Measurements from ENCODE around the gene MICAL3.
"Not testable (repeated sequence)": the region's sequence is repeated elsewhere in the genome, so short reads cannot be mapped to it uniquely, and the experiment has no call there.

The MICAL3 gene

DNA sequence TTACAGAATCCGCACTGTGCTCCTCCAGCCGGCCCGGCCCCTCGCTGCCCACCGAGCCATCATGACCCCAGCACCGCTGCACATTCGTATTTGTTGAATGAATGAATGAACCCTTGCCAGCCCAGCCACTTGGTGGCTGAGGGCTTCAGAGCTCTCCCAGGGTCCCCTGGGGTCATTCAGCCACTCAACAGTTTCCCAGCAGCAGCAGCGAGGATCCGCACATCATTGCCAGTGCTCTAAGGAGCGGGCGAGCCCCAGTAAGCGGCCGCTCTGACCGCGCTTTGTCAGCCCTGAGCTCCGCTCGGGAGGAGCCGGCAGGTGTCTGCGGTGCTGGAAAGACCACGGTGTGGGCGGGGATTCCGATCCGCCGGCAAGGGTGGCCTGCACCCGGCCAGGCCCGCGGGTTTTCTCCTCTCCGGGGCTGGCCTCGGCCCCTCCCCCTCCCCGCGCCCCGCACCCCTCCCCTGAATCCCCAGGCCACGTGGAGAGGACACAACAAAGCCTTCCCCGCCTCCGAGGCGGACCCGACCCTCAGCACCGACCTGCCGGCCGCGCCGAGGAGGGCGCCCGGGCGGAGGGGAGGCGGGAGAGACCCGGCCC lies 250.7 kb downstream of the MICAL3 start:
- DNase-seq, result peak; percentile 62

DNA sequence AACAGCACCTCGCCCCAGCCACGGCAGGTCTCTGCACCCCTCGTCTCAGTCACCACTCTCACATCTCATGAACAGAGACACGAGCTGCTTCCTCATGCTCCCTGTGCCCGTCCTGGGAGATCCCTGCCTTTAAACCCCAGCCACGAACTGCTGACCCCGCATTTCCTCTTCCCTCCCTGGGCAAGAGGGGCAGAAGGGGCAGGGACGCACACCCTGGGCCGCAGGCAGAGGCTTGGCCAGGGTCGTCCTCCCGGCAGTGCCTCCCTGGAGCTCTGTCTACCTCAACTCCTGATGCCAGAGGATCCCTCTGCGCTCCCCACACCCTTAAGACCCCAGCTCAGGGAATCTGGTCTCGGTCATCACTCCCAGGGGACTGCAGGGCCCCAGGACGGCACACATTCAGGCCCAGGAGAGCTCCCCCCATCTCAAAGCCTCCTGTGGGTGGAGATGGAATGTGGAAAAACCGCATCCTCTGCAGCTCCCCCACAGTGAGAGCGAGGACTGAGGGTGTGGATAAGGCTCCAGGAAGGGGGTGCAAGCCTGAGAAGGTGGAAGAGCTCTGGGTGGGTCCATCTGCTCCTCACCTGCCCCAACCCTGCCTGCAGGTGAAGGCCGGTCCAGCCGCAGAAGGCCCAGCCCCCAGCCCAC lies 251.3 kb downstream of the MICAL3 start:
- no peak for DNase-seq

DNA sequence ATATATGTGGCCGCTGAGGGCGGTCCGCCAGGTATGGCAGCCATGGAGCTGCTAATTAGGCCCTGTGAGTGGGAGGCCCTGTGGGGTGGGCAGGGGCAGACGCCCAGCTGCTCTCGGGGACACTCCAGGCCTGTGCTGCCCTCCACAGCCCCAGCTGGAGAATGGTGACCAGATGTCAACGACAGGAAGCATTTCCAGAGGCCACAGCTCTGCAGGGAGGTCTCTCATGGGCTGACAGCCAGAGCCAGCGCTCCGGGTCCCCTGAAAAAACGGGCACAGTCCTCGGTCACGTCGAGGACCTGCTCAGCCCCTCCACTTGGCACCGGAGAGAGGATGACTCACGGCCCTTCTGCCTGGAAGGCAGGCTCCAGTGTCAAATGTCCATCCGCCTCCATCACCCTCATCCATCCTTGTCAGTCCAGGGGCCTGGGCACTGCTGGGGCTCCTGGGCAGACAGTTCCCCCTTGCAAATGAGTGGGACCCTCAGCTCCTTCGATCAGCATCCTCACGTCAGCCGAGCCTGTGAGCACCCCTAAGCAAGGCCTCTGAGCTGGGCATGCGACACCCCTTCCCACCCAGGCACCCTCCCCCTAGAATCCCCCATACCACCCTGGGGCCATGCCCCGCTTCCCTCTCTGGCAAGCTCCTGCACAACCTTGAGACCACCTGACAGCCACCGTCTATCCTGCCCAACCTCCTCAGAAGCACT lies 252.0 kb downstream of the MICAL3 start:
- DNase-seq, result no peak

DNA sequence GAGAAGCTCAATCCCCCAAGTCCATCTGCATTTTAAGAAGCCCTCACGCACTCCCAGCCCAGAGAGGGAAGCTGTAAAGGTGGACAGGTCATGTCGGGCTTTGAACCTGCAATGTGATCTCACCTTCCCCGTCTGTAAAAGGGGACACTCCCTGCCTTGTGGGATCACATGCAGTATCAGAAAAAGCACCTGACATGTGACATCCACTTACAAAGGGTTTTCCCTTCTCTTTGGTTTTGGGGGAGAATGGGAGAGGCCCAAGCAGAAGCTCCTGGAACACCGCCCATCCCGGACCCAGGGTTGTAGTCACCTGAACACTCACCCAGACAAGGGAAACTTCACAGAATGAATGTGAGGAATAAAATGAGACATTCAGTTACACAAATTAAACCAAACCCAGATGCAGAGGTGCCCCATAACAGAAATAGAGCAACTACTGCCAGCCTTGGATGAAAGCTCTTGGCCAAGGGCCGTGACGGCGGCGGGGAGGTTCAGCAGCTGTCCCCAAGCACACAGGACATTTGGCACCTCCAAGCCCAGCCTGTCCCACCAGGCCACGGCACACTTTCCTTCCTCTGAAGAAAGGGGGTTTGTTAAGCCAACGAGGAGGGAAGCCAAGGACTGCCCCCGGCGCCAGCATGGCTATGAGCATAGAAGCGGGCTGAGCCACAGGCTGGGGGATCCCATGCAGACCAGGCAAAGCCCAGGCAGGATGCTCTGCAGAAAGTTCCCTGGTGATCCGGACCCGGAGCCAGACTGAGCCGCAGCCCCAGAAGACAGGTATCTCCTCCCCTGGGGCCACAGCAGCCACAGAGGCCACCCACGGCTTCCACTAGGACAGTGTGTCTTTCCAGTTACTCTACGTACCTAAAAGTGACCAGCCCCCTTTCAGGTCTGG lies 253.9 kb downstream of the MICAL3 start:
- DNase-seq, result no peak

DNA sequence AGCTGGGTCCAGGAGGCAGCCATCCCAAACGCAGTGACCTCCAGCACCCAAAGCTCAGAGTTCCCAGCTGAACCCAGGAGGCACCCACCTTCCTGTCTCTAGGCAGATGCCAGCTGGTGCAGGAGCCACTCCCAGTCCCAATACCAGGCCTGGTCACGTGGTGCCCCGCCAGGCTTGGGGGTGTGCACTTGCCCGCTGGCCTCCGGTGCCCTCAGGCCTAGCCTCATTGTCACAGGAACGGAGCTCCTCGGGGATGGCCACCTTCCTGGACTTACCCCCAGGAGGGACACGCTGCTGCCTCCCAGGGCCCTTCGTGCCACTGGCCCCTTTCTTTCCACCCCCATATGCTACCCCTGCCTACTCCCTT lies 254.7 kb downstream of the MICAL3 start:
- no peak for DNase-seq

DNA sequence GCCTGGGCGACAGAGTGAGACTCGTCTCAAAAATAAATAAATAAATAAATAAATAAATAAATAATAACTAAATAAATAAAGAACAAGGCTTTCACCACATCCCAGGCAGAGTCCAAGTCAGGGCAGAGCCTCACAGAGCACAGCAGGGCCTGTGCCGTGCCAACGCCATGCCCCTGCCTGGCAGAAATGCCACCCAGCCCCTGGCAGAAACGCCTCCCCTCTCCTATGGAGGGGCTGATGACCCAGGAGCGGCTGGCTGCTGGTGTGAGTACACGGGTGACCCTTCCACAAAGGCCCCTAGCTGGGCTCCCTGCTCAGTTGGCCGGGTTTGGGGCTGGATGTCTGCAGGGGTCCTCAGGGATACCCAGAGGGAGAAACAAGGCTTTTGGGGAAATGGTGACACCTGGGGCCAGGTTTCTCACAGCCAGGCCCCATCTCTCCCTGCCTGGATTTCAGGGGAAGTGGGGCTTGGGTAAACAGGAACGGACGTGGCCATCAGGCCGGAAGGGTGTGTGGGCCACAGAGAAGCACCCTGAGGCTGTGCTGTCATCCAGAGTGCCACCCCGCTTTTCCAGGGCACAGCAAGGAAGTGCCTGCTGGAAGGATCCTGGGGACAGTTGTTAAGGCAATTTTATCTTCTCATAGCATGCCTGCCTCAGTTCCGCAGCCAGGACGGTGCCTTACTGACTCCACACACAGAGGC lies 255.2 kb downstream of the MICAL3 start:
- DNase-seq, result no peak

DNA sequence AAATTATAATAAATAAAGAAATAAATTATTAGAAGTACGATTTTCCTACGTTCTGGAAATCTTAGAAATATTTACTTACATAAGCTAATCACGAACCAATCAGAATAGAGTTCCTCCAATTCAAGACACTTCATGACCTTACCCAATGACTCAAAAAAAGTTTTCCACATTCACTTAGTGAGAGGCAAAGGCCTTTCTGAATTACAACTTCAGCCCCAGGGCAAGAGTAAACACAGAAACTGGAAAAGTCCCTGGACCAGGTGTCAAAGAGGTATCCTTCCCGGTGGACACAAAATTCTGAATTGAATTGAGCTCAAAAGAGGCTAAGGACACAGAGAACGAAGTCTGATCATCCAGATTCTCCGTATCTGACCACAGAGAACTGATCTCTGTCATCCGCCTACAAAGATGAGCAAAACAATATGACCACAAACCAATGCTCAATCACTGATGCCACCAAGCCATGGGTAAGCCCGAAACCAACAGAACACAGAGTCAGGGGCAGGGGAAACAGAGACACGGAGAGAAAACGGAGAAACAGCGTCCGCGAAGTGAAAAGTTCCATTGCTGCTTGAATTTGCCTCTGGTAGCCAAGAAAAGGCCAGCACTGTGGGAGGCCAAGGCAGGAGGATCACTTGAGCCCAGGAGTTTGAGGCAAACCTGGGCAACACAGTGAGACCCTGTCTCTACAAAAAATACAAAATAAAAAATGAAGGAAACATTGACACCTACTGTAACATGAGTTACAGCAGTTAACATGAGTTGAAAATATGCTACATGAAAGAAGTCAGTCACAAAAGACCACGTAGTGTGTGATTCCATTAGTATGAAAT lies 256.9 kb downstream of the MICAL3 start:
- no peak for DNase-seq

DNA sequence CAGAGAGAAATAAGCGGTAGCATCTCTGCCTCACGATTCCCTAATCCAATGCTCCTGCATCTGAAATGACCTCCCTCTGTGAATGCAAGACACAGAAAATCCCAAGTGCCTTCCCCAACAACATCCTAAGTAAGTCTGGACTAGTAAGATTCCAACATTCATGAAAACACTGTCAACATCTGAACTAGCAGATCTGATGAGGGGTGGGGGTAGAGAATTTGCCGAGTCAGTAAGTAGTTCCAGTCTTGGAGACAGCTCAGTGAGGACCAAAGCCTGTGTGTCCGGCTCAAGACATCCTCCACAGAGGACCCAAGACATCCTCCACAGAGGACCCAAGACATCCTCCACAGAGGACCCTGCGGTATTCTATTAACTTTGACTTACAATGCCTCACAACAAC lies 259.5 kb downstream of the MICAL3 start:
- DNase-seq, result not testable (repeated sequence)

DNA sequence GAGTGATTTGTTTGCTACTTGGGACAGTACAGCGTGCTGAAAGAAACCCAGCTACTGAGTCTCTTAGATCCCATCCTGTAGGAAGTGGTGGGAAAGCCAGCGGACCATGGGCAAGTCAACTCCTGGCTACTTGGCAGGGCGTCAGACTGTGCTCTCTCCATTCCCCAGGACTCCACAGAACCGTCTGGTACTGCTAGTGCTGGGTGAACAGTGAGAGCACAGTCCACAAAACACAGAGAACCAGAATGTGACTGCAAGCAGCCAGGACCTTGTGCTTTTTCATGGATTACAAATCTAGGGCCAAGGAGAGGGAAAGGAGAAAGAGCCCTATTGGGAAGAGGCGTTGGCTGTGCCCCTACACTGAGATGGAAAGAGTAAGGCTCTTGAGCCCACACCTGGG lies 260.3 kb downstream of the MICAL3 start:
- DNase-seq, result no peak

DNA sequence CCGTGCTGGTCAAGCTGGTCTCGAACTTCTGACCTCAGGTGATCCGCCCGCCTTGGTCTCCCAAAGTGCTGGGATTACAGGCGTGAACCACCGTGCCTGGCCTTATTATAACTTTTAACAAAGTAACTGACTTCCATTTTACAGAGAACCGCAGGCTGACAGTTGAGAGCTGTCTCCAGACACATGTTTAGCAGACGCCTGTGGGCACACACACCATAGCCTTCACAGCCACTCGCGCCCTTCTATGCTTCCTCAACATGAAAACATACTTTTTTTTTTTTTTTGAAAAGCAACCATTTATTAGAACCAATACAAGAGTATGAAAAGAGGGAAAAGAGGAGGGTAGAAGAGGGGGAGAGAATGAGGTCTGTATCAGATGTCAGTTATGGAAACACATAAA lies 260.9 kb downstream of the MICAL3 start:
- not testable (repeated sequence) for DNase-seq

DNA sequence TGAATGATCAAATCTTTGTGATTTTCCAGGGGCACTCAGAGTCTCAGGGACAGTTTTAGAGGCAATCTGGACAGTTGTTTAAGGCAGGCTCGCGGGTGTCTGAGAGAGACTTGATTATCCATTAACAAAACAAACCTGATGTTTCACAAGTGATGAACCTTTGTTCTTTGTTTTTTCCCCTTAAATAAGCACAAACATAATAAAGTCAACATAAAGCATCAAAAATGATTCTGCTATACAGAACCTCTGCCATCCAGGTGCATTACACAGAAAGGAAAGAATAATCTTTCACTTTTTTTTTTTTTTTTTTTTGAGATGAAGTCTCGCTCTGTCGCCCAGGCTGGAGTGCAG lies 263.2 kb downstream of the MICAL3 start:
- DNase-seq, result no peak

DNA sequence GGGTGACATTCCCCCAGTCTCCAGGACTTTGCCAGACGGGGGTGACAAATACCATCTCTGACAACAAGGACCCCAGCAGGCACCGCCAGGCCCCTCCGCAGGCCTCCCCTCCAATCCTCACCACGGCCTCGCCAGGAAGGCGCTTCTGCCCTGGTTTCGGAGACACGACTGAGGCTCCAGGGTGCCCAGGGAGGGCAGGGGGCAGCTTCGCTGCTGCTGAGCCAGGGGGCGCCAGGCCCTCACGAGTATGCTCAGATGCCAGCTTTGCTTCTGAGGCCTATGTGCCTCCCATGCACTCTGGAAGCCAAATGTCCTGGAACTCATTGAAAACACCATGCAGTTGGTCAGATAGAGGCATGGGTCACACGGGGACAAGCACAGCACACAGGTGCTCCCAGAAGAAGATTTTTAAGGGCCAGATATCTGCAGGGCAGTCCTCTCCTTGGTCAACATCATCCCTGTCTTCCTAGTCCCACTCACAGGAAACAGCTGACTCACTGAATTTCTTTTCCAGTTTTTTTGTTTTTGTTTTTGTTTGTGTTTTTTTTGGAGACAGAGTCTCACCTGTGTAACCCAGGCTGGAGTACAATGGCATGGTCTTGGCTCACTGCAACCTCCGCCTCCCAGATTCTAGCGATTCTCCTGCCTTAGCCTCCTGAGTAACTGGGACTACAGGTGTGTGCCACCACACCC lies 270.0 kb downstream of the MICAL3 start:
- DNase-seq, result no peak

DNA sequence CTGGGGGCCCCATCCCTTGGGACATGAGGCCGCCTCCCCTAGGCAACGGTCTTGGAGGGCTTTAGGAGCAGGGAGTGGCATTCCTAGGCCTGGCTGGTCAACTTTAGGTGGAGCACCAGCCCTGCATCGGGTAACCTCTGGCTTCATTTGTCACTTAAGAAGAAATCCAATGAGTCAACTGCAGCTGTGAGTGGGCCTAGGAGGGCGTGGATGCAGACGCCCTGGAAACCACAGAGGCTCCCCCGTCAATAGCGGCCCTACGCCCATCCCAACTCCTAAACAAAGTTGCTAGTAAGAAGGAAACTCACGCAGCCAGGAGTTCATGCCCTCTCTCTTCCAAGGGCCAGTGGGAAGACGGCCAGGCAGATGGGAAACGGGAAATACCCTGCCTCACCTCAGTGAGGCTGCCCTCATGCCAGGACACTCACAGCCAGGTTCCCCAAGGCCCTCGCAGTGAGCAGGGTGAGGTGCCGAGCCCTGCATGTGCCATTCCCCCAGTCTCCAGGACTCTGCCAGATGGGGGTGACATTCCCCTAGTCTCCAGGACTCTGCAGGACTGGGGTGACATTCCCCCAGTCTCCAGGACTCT lies 270.9 kb downstream of the MICAL3 start:
- no peak for DNase-seq

DNA sequence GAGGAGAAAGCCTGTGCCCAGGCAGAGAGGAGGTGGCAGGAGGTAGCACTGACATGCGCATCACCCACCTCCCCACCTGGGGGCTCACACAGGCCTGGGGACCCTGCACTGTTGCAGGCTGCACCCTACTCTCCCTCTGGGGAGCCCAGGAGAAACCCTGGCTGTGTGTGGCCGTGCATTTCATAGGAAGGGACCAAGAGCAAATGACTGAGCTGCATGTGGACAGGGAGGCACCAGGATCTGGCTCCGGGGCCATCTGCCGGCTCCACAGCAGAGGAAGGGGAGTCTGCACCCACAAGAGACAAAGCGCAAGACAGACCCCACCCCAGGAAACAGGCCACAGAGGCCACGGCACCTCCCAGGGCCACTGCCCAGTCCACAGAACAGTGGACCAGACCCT lies 272.8 kb downstream of the MICAL3 start:
- no peak for DNase-seq

DNA sequence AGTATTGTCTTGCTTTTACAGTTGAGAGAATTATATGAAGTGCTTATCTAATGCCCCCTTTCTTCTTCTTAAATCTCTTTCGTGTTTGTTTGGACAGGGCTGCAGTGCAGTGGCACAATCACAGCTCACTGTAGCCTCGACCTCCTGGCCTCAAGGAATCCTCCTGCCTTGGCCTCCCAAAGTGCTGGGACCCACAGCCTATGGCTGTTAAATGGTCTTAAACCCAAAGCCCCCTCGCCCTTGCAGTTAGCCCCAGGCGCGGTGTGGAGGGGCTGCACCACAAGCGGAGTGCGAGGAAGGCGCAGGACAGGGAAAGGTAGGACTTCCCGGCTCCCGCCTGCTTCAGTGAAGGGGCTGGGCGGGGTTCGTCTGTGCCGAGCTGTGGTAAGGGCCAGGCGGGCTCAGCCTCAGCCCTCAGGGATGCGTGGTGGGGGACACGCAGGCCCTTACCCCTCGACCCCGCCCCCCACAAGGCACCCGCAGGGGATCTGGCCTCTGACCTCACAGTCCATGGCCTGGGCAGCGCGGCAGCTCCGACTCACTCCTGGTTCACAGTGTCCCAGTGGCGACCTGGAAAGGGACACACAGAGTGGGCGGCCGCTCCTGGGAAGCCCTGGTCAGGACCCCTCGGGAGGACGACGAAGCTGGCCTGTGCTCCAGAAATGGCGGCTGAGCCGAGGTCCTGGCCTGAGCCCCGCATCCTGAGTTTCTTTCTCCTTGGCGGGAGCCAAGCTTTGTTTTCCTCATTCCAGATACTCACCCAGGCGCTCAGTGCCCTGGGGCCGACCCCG lies 274.6 kb downstream of the MICAL3 start:
- DNase-seq, result no peak

DNA sequence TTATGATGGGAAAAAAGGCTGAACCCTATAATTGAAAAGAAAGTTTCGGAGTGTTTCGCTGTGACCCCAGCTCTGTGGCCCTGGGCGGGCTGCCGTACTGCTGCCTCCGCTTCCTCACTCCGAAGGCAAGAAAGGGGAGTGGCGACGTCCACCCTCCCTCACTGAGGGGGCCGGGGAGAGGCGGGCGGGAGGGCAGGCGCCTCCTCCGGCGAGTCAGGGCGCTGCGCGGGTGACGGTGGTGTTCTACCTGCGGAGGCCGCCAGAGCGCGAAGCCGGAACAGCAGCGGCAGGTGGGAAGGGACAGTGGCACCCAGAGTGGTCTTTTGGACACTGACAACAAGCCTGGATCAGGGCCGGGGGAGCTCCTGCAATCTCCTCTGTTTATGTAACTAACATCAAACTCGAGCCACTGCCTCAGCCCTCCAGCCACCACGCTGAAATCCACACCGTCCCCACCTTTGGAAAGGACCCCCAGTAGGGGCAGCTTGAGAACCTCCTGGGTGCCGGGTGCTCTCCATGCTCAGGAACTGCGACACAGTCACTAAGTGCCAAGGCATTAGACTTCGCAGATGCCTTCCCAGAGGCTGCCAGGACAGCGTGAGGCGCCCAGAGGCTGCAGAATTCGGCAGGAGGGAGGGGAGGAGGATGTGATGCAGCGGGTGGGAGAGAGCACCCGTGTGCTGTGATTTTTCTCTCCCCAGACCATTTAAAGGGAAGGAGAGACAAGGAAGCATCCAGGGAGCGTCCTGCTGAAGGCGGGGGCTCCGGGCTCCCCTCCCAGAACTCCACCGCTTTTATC lies 275.6 kb downstream of the MICAL3 start:
- no peak for DNase-seq

DNA sequence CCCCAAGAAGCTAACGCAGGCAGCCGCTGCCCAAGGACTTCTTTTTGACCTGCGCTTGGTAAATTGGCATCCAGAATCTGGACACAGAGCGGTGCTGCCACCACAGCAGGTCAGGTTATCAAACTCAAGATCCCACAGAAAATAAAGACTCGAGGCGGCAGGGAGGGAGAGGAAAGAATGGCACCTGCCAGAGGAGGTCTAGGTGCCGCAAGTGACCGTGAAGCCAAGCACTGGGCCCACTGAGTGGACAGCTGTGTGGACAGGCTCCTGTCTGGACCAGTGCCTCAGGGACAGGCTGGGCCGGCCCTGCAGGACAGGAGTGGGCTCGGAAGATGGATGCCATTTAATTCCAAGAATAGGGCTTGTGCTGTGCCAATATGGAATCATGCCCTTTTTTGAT lies 277.4 kb downstream of the MICAL3 start:
- DNase-seq, result no peak

DNA sequence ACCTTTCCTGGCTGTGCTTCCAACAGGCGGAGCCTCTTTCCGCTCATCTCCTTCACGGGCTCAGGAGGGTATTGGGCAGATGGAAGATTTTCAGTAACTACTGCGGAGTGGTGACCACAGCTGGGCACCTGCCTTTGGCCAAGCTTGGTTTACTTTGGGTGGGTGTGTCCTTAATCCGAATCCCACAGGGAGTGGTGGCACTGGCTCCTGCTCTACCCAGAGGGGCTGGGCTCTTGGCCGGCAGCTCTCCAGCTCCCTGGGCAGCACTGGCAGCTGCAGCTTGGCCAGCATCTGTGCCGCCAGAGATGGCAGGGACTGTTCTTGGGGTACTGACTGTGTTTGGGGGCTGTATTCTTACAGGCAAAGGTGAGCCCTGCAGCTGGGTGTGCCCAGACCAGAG lies 279.9 kb downstream of the MICAL3 start:
- no peak for DNase-seq

All from RPMI8226 (cell line).